NT2/D1 (cell line): ENCODE results near the gene STRN.

Experiments
- SUZ12 ChIP-seq: IDR thresholded peaks from 2 replicates; pipeline ENCODE4 v1.6.1; 2011; ENCODE audit not compliant: insufficient read length, insufficient read depth; ENCODE audit errors: extremely low read depth
- YY1 ChIP-seq: IDR thresholded peaks from 2 replicates; pipeline ENCODE4 v1.6.1; 2011; ENCODE audit not compliant: insufficient read length, insufficient read depth

DNA sequence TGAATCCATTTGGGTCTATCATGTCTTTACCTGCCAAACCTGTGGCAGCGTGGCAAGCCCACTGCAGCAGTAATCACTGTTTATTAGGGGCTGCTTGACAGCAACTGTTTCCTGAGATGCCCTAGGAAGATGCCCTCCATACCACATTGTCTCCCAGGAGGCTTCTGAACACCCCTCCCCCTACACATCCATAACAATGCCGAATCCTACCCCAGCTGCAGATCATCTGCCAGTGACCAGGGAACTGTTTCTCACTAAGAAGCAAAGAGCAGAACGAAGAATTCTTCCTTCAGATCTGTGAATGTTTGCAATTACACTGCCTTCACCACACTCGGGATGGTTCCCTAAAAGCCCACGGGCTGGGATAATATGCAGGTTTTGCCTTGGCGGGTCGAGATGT lies 142.1 kb downstream of the STRN start:
- TF ChIP-seq SUZ12 (no peak), YY1 (no peak)
